ENCODE measurements around the gene ZNF609. TPM values are rescaled to one million over a fixed set of nuclear protein-coding genes. Genes with fewer than 3 reads are reported as not detected.
A peak's percentile ranks its signal among the peaks of the same experiment; 100 is the strongest.

ZNF609 gene
- total and polyA plus RNA-seq, 2 of the 13 experiments (the other 11 are each of a cell fraction or from before 2014, with no cell fraction given) = 8.9 to 9.9 TPM

DNA sequence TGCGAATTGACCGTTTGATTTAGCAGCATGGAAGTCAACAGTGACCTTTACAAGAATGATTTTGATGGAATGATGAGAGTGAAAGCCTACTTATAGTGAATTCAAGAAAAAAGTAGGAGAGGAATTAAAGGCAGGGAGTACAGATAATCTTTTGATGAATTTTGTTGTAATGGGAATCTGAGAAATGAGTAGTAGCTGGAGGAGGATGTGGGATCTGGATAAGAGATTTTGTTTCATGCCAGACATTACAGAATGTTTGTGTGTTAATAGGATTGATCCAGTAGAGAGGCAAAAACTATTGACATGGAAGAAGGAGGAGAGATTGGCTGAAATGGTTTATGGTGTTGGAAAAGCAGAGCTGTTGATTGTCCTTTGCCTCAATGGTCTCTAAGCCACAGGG, 17.4 kb upstream of the ZNF609 start:
- WGBS (ENCODE audit: low lambda C conversion rate) = 91% methylated on average over 2 of the region's 2 CpGs
- no peak overlapping the region for H2AFZ ChIP-seq (ENCODE audit: low read length)
- H3K79me2 ChIP-seq (ENCODE audit: insufficient read depth, low read length) = no peaks in the 10 kb centered on the region
- intact Hi-C loops (cut with micrococcal nuclease; ENCODE audit: unreplicated experiment) (no loop called here), in situ Hi-C loops (cut with HindIII; ENCODE audit: extremely low pct_ligation_motif_present, low pct_unique_long_range_greater_than_20kb) (no loop called here)
- peaks cover 4 to 8% of the 10 kb centered on the region in 2 experiments; a peak in 3 of 5 replicates for H3K36me3 ChIP-seq (replicated peaks in 1 of 2; ENCODE audit: control insufficient read depth in 1 of 2, insufficient read depth in 2 of 2, low read length in 2 of 2)
- FAIRE-seq (no peak), DNase-seq (ENCODE audit: low spot score) (no peak), ATAC-seq (no peak)
- no peaks in the 10 kb centered on the region for H4K20me1 ChIP-seq (ENCODE audit: insufficient read depth, low read length)
- no peak overlapping the region for H3K27ac ChIP-seq (ENCODE audit: extremely low read length, insufficient read depth, low read length)
- POLR2A ChIA-PET = no interaction called here
- H3K9ac ChIP-seq (ENCODE audit: insufficient read depth, low read depth, low read length) = no peak overlapping the region
- TF ChIP-seq AGO2 (optimal IDR thresholded peaks at IDR 0.05; ENCODE audit: low read depth, low read length) = no peak
- no peak for TF ChIP-seq TAF1 (CRISPR knock-in tag; IDR thresholded peaks at IDR 0.05)
- TF ChIP-seq ZFP36L1 (CRISPR knock-in tag; IDR thresholded peaks at IDR 0.05) = no peak
- no peak for TF ChIP-seq KDM4B (CRISPR knock-in tag; IDR thresholded peaks at IDR 0.05)
- TF ChIP-seq NFIC (IDR thresholded peaks at IDR 0.05; ENCODE audit: low read length) = no peak
- no peak for TF ChIP-seq TCF12 (IDR thresholded peaks at IDR 0.05)
- no peak for TF ChIP-seq TCF12 (CRISPR knock-in tag; IDR thresholded peaks at IDR 0.05)
- CTCF ChIA-PET (ENCODE audit: low intra/inter-chr PET ratio, low total read pairs) = no interaction called here
- no TSS peak for BruUV-seq (replicated peaks)
- H3K4me1 ChIP-seq (ENCODE audit: insufficient read depth, low read length) = no peaks in the 10 kb centered on the region
- H3K4me3 ChIP-seq (replicated peaks in 1 of 3; ENCODE audit: insufficient read depth in 1 of 3, low read depth in 2 of 3, low read length in 3 of 3) = no peak overlapping the region
- H3K27me3 ChIP-seq (ENCODE audit: control insufficient read depth in 1 of 2, insufficient read depth in 2 of 2, low read length in 2 of 2) = no peaks in the 10 kb centered on the region
- no peaks in the 10 kb centered on the region for H3K9me3 ChIP-seq (ENCODE audit: low read length)
- H3K4me2 ChIP-seq (ENCODE audit: low read depth, low read length) = no peak overlapping the region

DNA sequence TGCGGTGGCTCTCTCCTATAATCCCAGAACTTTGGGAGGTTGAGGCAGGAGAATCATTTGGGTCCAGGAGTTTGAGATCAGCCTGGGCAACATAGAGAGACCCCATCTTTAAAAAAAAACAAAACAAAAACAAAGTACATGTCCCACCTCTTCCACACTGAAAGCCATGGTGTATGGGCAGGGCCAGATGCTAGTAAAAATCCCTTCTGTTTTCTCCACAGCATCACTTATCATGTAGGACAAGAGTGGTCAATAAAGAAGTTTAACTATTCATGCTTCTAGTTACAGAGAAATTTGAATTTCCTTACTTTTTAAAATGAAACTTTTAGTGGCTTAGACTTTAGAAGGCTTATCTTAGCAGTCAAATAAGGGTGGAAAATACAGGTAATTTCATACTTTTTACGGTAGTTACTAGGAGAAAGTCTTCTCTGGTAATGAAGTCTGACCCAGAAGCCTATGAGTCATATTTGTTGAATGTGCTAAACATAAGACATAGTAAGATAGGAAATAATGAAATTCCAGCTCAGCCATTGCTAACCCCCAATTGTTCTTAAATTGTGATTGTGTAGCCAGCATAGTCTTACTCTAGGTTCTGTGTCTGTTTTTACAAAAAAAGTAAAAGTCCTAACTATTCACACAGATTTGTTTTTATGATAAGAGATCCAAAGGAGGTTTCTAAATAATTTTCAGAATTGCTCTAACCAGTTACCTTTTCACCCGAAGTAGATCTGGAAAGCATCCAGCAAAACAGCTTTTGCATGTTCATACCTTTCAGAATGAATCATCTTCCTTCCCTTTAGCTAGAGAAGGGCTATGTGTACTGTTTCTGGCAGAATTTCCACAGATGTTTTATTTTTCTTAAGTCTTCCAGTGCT, 16.4 kb upstream of the ZNF609 start:
- FAIRE-seq (no peak), ATAC-seq (no peak), DNase-seq (ENCODE audit: low spot score) (peak; percentile 10)
- no peak overlapping the region for H3K27ac ChIP-seq (ENCODE audit: extremely low read length, insufficient read depth, low read length)
- ChIA-PET POLR2A (interaction anchor here (0.7 kb wide), 1 partner anchor 229 kb away, joined by 4 read pairs; no protein-coding TSS in a partner anchor), CTCF (ENCODE audit: low intra/inter-chr PET ratio, low total read pairs) (no interaction called here)
- H4K20me1 ChIP-seq (ENCODE audit: insufficient read depth, low read length) = no peaks in the 10 kb centered on the region
- H3K27me3 ChIP-seq (ENCODE audit: control insufficient read depth in 1 of 2, insufficient read depth in 2 of 2, low read length in 2 of 2) = no peaks in the 10 kb centered on the region
- WGBS (ENCODE audit: low lambda C conversion rate) = 88% methylated on average over 3 of the region's 3 CpGs
- H3K9me3 ChIP-seq (ENCODE audit: low read length) = no peaks in the 10 kb centered on the region
- H3K9ac ChIP-seq (ENCODE audit: insufficient read depth, low read depth, low read length) = no peak overlapping the region
- no peak overlapping the region for H3K4me3 ChIP-seq (replicated peaks in 1 of 3; ENCODE audit: insufficient read depth in 1 of 3, low read depth in 2 of 3, low read length in 3 of 3)
- no peaks in the 10 kb centered on the region for H3K79me2 ChIP-seq (ENCODE audit: insufficient read depth, low read length)
- no peak overlapping the region for H3K4me2 ChIP-seq (ENCODE audit: low read depth, low read length)
- H2AFZ ChIP-seq (ENCODE audit: low read length) = no peak overlapping the region
- in situ Hi-C loops (cut with HindIII; ENCODE audit: extremely low pct_ligation_motif_present, low pct_unique_long_range_greater_than_20kb) = no loop called here
- H3K36me3 ChIP-seq (replicated peaks in 1 of 2; ENCODE audit: control insufficient read depth in 1 of 2, insufficient read depth in 2 of 2, low read length in 2 of 2) = peaks cover 4 to 16% of the 10 kb centered on the region in 2 experiments; a peak in 3 of 5 replicates
- H3K4me1 ChIP-seq (ENCODE audit: insufficient read depth, low read length) = no peaks in the 10 kb centered on the region
- intact Hi-C loops (cut with micrococcal nuclease; ENCODE audit: unreplicated experiment) = no loop called here
- no TSS peak for BruUV-seq (replicated peaks)
- TF ChIP-seq PITX1 (CRISPR knock-in tag; IDR thresholded peaks at IDR 0.05) (no peak), CAMTA2 (CRISPR knock-in tag; IDR thresholded peaks at IDR 0.05; ENCODE audit: borderline replicate concordance) (no peak), HDAC1 (CRISPR knock-in tag; IDR thresholded peaks at IDR 0.05) (no peak), MTA3 (CRISPR knock-in tag; IDR thresholded peaks at IDR 0.05) (no peak)
- TF ChIP-seq, protein P1, sequence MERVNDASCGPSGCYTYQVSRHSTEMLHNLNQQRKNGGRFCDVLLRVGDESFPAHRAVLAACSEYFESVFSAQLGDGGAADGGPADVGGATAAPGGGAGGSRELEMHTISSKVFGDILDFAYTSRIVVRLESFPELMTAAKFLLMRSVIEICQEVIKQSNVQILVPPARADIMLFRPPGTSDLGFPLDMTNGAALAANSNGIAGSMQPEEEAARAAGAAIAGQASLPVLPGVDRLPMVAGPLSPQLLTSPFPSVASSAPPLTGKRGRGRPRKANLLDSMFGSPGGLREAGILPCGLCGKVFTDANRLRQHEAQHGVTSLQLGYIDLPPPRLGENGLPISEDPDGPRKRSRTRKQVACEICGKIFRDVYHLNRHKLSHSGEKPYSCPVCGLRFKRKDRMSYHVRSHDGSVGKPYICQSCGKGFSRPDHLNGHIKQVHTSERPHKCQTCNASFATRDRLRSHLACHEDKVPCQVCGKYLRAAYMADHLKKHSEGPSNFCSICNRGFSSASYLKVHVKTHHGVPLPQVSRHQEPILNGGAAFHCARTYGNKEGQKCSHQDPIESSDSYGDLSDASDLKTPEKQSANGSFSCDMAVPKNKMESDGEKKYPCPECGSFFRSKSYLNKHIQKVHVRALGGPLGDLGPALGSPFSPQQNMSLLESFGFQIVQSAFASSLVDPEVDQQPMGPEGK (CRISPR knock-in tag; IDR thresholded peaks at IDR 0.05) = no peak
- TF ChIP-seq, protein P2, sequence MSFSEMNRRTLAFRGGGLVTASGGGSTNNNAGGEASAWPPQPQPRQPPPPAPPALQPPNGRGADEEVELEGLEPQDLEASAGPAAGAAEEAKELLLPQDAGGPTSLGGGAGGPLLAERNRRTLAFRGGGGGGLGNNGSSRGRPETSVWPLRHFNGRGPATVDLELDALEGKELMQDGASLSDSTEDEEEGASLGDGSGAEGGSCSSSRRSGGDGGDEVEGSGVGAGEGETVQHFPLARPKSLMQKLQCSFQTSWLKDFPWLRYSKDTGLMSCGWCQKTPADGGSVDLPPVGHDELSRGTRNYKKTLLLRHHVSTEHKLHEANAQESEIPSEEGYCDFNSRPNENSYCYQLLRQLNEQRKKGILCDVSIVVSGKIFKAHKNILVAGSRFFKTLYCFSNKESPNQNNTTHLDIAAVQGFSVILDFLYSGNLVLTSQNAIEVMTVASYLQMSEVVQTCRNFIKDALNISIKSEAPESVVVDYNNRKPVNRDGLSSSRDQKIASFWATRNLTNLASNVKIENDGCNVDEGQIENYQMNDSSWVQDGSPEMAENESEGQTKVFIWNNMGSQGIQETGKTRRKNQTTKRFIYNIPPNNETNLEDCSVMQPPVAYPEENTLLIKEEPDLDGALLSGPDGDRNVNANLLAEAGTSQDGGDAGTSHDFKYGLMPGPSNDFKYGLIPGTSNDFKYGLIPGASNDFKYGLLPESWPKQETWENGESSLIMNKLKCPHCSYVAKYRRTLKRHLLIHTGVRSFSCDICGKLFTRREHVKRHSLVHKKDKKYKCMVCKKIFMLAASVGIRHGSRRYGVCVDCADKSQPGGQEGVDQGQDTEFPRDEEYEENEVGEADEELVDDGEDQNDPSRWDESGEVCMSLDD (CRISPR knock-in tag; IDR thresholded peaks at IDR 0.05; ENCODE audit: borderline replicate concordance) = no peak
